RWPE2 (cell line): ENCODE measurements around the gene SCAMP2.
A peak's percentile ranks its signal among the peaks of the same experiment; 100 is the strongest.

Source experiments
- ATAC-seq: fragments of 200-7000 bp; cut with Tn5 transposase; 3 replicates; pipeline ENCODE4 v1.9.1; 2021; ENCODE audit warnings: low read depth
- DNase-seq: peaks from one replicate; pipeline ENCODE4 v3.0.0-alpha.2; 2020; ENCODE audit warnings: low spot score
- H3K27ac ChIP-seq: fragments of 450-650 bp; 2 replicates; pipeline ENCODE4 v1.5.1; 2017; ENCODE audit warnings: mild to moderate bottlenecking; ENCODE audit not compliant: poor library complexity, severe bottlenecking
- H3K27me3 ChIP-seq: fragments of 250-450 bp; sonication (Bioruptor Pico); 2 replicates; pipeline ENCODE4 v1.5.1; 2021; ENCODE audit warnings: mild to moderate bottlenecking, moderate library complexity; ENCODE audit not compliant: insufficient read depth, poor library complexity, severe bottlenecking
- H3K36me3 ChIP-seq: fragments of 250-450 bp; sonication (Bioruptor Pico); 2 replicates; pipeline ENCODE4 v1.5.1; 2020; ENCODE audit warnings: low read depth, mild to moderate bottlenecking, moderate library complexity
- H3K4me1 ChIP-seq: fragments of 250-450 bp; sonication (Bioruptor Pico); 2 replicates; pipeline ENCODE4 v1.5.1; 2021; ENCODE audit warnings: mild to moderate bottlenecking, moderate library complexity; ENCODE audit not compliant: insufficient read depth, poor library complexity, severe bottlenecking
- H3K4me3 ChIP-seq: fragments of 250-450 bp; sonication (Bioruptor Pico); 2 replicates; pipeline ENCODE4 v1.5.1; 2021; ENCODE audit warnings: mild to moderate bottlenecking, moderate library complexity; ENCODE audit not compliant: severe bottlenecking
- H3K9me3 ChIP-seq: fragments of 250-450 bp; sonication (Bioruptor Pico); 2 replicates; pipeline ENCODE4 v1.5.1; 2021; ENCODE audit warnings: mild to moderate bottlenecking, moderate library complexity; ENCODE audit not compliant: severe bottlenecking
- CTCF ChIP-seq: fragments of 450-650 bp; IDR thresholded peaks from one replicate; pipeline ENCODE4 v1.5.1; 2017; ENCODE audit warnings: mild to moderate bottlenecking, moderate library complexity; ENCODE audit not compliant: poor library complexity, severe bottlenecking

The SCAMP2 gene

DNA sequence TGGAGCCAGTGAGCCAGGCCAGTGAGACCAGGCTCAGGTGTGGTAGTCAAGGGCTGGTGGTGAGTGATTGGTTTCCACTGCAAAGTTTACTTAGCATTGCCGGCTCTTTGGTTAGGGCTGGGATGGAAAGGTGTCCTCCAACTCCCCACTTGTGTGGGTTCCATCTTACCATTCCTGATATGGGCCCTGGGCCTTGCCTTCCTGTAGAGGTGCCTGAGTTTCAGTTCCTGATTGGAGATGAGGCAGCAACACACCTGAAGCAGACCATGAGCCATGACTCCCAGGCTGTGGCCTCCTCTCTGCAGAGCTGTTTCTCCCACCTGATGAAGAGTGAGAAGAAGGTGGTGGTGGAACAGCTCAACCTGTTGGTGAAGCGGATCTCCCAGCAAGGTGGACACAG, 19.8 kb upstream of the SCAMP2 start:
- peaks cover 42% of the 10 kb centered on the region for H3K36me3 ChIP-seq
- peaks cover 8% of the 10 kb centered on the region for H3K4me1 ChIP-seq
- no peaks in the 10 kb centered on the region for H3K27me3 ChIP-seq
- ATAC-seq = no peak
- H3K27ac ChIP-seq = no peak overlapping the region
- no peaks in the 10 kb centered on the region for H3K9me3 ChIP-seq
- H3K4me3 ChIP-seq = no peak overlapping the region
- DNase-seq = no peak
- TF ChIP-seq CTCF = no peak

- ATAC-seq (no peak), DNase-seq (no peak)
- Histone ChIP-seq H3K4me1 (peaks cover 8% of the 10 kb centered on the region), H3K9me3 (no peaks in the 10 kb centered on the region), H3K36me3 (peaks cover 42% of the 10 kb centered on the region), H3K4me3 (no peak overlapping the region), H3K27me3 (no peaks in the 10 kb centered on the region), H3K27ac (no peak overlapping the region)
- TF ChIP-seq CTCF = no peak
Observed at GRCh38 chr15:74892313-74892712, 19.1 kb upstream of the SCAMP2 start.

DNA sequence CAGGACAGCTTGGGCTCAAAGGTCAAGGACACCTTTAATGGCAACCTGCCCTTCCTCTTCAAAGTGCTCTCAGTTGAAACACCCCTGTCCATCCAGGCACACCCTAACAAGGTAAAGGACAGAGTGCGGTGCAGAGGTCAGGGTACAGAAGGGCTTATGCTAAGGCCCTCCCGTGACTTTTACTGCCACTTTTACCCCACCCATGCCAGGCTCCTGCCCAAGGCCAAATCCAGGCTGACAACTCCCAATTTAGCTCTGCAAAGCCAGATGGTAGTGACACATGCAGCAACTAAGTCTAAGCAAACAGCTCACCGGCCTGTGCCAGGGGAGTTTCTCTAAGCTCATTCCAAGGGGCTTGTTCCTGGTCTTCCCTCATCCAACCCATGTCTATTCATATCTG, 18.3 kb upstream of the SCAMP2 start:
- Histone ChIP-seq H3K27me3 (no peaks in the 10 kb centered on the region), H3K27ac (no peak overlapping the region), H3K9me3 (no peaks in the 10 kb centered on the region), H3K4me1 (peaks cover 8% of the 10 kb centered on the region), H3K36me3 (peaks cover 33% of the 10 kb centered on the region), H3K4me3 (no peak overlapping the region)
- DNase-seq (no peak), ATAC-seq (no peak)
- TF ChIP-seq CTCF = no peak

DNA sequence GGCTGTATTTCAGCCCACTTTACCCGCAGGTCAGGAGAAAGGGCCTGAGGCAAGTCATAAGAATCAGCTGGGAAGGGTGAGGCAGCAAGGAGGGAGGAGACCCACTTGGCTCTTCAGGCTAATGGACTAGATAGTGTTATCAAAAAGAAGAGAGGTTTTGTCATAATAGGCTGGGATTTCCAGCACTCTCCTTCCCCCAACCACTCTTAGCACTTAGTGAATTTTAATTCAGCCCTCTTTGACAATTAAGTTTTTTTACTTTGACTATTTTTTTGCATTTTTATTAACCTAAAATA, 17.4 kb upstream of the SCAMP2 start:
- TF ChIP-seq CTCF = no peak
- peaks cover 8% of the 10 kb centered on the region for H3K4me1 ChIP-seq
- no peaks in the 10 kb centered on the region for H3K9me3 ChIP-seq
- ATAC-seq = no peak; the same call in 2 of the 3 replicates
- no peaks in the 10 kb centered on the region for H3K27me3 ChIP-seq
- H3K4me3 ChIP-seq = peak overlapping the region; percentile 87
- H3K27ac ChIP-seq = peak overlapping the region; percentile 37
- DNase-seq = no peak
- H3K36me3 ChIP-seq = peaks cover 30% of the 10 kb centered on the region

GRCh38 chr15:74889883-74890664, 16.9 kb upstream of the SCAMP2 start, which contains the start of gene MPI:
Gene MPI (plus strand): TSS chr15:74890042. CDS start chr15:74890074, 32 bp downstream.
- no peaks in the 10 kb centered on the region for H3K27me3 ChIP-seq
- peak within 1 kb of the TSS; percentile 87 for H3K4me3 ChIP-seq
- peak within 1 kb of the TSS; percentile 37 for H3K27ac ChIP-seq
- DNase-seq = peak; percentile 94
- H3K4me1 ChIP-seq = peaks cover 9% of the 10 kb centered on the region
- peaks cover 30% of the 10 kb centered on the region for H3K36me3 ChIP-seq
- peak; percentile 97 for ATAC-seq
- H3K9me3 ChIP-seq = no peaks in the 10 kb centered on the region
- TF ChIP-seq CTCF = no peak
